Spleen (tissue), 11 donors: Measurements from ENCODE around the gene KRT7. TPM values are rescaled to one million over a fixed set of nuclear protein-coding genes. Genes with fewer than 3 reads are reported as not detected.

Experiments
- DNase-seq: peaks from one replicate; pipeline ENCODE4 v3.0.0-alpha.2; 2020
- H3K27ac ChIP-seq, 8 donors: fragments of 200-600 bp; sonication (generic) in 7 of 8; 1 replicate in 4 of 8; 2 replicates in 4 of 8; pipeline versions ENCODE4 v1.5.0 to v1.8.0; 2016 to 2021; ENCODE audit warnings: inconsistent platforms in 4 of 8, mild to moderate bottlenecking in 4 of 8, moderate library complexity in 1 of 8
- H3K27me3 ChIP-seq, 7 donors: fragments of 200-600 bp; sonication (generic) in 6 of 7; replicated peaks in 1 of 7; 1 replicate in 4 of 7; 2 replicates in 3 of 7; pipeline versions ENCODE4 v1.5.0 to v1.8.0; 2016 to 2021; ENCODE audit warnings: inconsistent platforms in 3 of 7, mild to moderate bottlenecking in 1 of 7
- H3K36me3 ChIP-seq, 6 donors: fragments of 200-600 bp; sonication (generic) in 5 of 6; 1 replicate in 4 of 6; 2 replicates in 2 of 6; pipeline versions ENCODE4 v1.5.0 to v1.8.0; 2016 to 2021; ENCODE audit warnings: inconsistent platforms in 2 of 6
- H3K4me1 ChIP-seq, 6 donors: fragments of 200-600 bp; sonication (generic) in 5 of 6; 1 replicate in 3 of 6; 2 replicates in 3 of 6; pipeline versions ENCODE4 v1.5.0 to v1.8.0; 2016 to 2021; ENCODE audit warnings: inconsistent platforms in 3 of 6
- H3K4me3 ChIP-seq, 8 donors: fragments of 200-600 bp; sonication (generic) in 7 of 8; 1 replicate in 4 of 8; 2 replicates in 4 of 8; pipeline versions ENCODE4 v1.5.0 to v1.8.0; 2016 to 2021; ENCODE audit warnings: inconsistent platforms in 4 of 8, mild to moderate bottlenecking in 4 of 8, moderate library complexity in 2 of 8
- H3K9me3 ChIP-seq, 8 donors: fragments of 200-600 bp; sonication (generic) in 7 of 8; 1 replicate in 4 of 8; 2 replicates in 4 of 8; pipeline versions ENCODE4 v1.5.0 to v1.8.0; 2016 to 2021; ENCODE audit warnings: inconsistent platforms in 4 of 8
- POLR2A ChIP-seq, 3 donors: fragments of 450-650 bp; IDR thresholded peaks; one replicate each; pipeline ENCODE4 v1.5.1; 2017; ENCODE audit warnings: antibody characterized with exemption in 3 of 3, mild to moderate bottlenecking in 1 of 3
- POLR2AphosphoS5 ChIP-seq, 3 donors: sonication (generic); formaldehyde crosslinking; IDR thresholded peaks; one replicate each; pipeline ENCODE4 v1.5.1; 2017; ENCODE audit warnings: antibody characterized with exemption in 3 of 3
- WGBS, 5 donors: extraction: QIAGEN DNeasy Blood & Tissue Kit in 3 of 5; methylation state at CpG; one replicate each; pipeline versions ENCODE4 v1.1.5 to v1.1.7; 2013 to 2018; 5-methylcytosine and 5-hydroxymethylcytosine counted together
- intact Hi-C: fragments of 100-400 bp; cut with DNase I; formaldehyde crosslinking; loops from one replicate; pipeline ENCODE4 v1.15.0; 2023; ENCODE audit warnings: low total_unique reads
- polyA plus RNA-seq, 3 donors: library from polyadenylated mRNA; stranded (reverse); fragments of 200-250 nt; gene quantifications; one replicate each; pipeline ENCODE4 v1.2.1, GENCODE V29; 2013
- total RNA-seq, 7 donors: library from RNA; depleted of rRNA in 3 of 7; stranded (reverse); fragments of >200 nt in 3 of 7; fragmentation: NEBNext Ultra II Directional in 4 of 7; extraction: Animal tissue kit (Norgen Biotek cat#: 25700) in 4 of 7; gene quantifications; one replicate each; pipeline versions ENCODE4 v1.1.0 to v1.2.1, GENCODE V29; 2016 to 2021
- TF ChIP-seq, protein P1 (sequence below), 11 experiments: fragments of 200-600 bp in 7 of 11; fragments of 450-650 bp in 4 of 11; sonication (generic) in 4 of 11; IDR thresholded peaks in 8 of 11; conservative IDR thresholded peaks in 3 of 11; 1 replicate in 7 of 11; 2 replicates in 4 of 11; pipeline versions ENCODE4 v1.4.0 to v1.8.0; 2016 to 2021; ENCODE audit warnings: antibody characterized with exemption in 11 of 11, inconsistent platforms in 4 of 11, mild to moderate bottlenecking in 1 of 11
- donor health status: healthy with polysubstance abuse.
- donor health status: DM: no; HTN: no; CAD: no; lungs with moderate emphysema.
- donor health status: DM: no; HTN: no; CAD: no.
- donor health status: Bipolar disorder and iron deficiency.
- donor health status: healthy.
- donor health status: DM: no; HTN: no; CAD: no.
- donor health status: DM: yes; HTN: yes; CAD: no.

KRT7 gene
- total and polyA plus RNA-seq, 10 donors: 0.73 to 1.9 (median 1.2) TPM; not detected in 3

DNA sequence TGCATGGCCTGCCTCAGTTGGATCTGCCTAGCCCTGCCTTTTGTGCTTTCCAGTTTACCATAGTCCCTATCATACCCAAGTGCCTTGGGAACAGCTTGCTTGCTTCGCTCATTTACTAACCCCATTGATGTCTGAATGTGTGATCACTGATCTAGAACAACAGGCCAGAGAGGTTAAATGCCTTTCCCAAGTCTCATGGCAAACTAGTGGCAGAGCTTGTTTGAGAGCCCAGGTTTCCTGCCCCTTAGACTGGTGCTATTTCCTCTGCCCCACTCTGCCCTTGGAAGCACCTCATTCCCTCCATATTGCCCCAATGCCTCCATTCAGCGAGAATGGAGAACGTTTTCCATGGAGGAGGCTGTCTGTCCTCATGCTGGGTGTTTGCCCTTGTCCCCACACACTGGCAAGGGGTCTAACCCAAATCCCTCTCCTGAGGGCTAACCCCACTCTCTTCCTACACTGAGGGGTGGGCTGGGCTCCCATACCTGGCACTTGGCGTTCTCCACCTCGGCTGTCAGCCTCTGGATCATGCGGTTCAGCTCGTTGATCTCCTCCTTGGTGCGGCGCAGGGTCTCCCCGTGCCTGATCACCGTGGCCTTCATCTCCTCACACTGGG, 19.8 kb downstream of the KRT7 start:
- DNase-seq: peak; percentile 52
- H3K27me3 ChIP-seq: peaks cover 0 to 91% (median 25%) of the 10 kb centered on the region in 7 donors
- no peak overlapping the region for H3K27ac ChIP-seq
- intact Hi-C loops: no loop called here
- TF ChIP-seq, protein P1, sequence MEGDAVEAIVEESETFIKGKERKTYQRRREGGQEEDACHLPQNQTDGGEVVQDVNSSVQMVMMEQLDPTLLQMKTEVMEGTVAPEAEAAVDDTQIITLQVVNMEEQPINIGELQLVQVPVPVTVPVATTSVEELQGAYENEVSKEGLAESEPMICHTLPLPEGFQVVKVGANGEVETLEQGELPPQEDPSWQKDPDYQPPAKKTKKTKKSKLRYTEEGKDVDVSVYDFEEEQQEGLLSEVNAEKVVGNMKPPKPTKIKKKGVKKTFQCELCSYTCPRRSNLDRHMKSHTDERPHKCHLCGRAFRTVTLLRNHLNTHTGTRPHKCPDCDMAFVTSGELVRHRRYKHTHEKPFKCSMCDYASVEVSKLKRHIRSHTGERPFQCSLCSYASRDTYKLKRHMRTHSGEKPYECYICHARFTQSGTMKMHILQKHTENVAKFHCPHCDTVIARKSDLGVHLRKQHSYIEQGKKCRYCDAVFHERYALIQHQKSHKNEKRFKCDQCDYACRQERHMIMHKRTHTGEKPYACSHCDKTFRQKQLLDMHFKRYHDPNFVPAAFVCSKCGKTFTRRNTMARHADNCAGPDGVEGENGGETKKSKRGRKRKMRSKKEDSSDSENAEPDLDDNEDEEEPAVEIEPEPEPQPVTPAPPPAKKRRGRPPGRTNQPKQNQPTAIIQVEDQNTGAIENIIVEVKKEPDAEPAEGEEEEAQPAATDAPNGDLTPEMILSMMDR (IDR thresholded peaks at IDR 0.05 in 8 of 11, conservative IDR thresholded peaks at IDR 0.05 in 3 of 11): no peak
- TF ChIP-seq POLR2A (IDR thresholded peaks at IDR 0.05) (no peak), POLR2AphosphoS5 (IDR thresholded peaks at IDR 0.05) (no peak)
- no peaks in the 10 kb centered on the region for H3K9me3 ChIP-seq
- H3K36me3 ChIP-seq: no peaks in the 10 kb centered on the region
- H3K4me3 ChIP-seq: no peak overlapping the region
- 89 to 94% (median 91%) methylated on average over 11 of the region's 11 CpGs for WGBS, 5 donors
- H3K4me1 ChIP-seq: peaks cover 0 to 5% (median 0%) of the 10 kb centered on the region in 6 donors

GRCh38 chr12:52253391-52254179, 20.5 kb downstream of the KRT7 start:
- DNase-seq: peak; percentile 51
- no peak for TF ChIP-seq POLR2AphosphoS5 (IDR thresholded peaks at IDR 0.05)
- no peak for TF ChIP-seq POLR2A (IDR thresholded peaks at IDR 0.05)
- TF ChIP-seq, protein P1 (IDR thresholded peaks at IDR 0.05 in 8 of 11, conservative IDR thresholded peaks at IDR 0.05 in 3 of 11): no peak
- Histone ChIP-seq H3K27me3 (peaks cover 0 to 91% (median 32%) of the 10 kb centered on the region in 7 donors), H3K4me3 (no peak overlapping the region), H3K4me1 (peaks cover 0 to 13% (median 5%) of the 10 kb centered on the region in 6 donors), H3K9me3 (no peaks in the 10 kb centered on the region), H3K27ac (no peak overlapping the region), H3K36me3 (no peaks in the 10 kb centered on the region)
- intact Hi-C loops: no loop called here
- 82 to 97% (median 87%) methylated on average over 13 to 14 of the region's 14 CpGs for WGBS, 5 donors

- intact Hi-C loops: no loop called here
- Histone ChIP-seq H3K4me1 (peaks cover 0 to 21% (median 11%) of the 10 kb centered on the region in 6 donors), H3K9me3 (no peaks in the 10 kb centered on the region), H3K27me3 (peaks cover 0 to 91% (median 36%) of the 10 kb centered on the region in 7 donors), H3K36me3 (no peaks in the 10 kb centered on the region), H3K27ac (no peak overlapping the region), H3K4me3 (no peak overlapping the region)
- 79 to 88% (median 87%) methylated on average over 10 of the region's 10 CpGs for WGBS, 5 donors
- DNase-seq: peak; percentile 29
- TF ChIP-seq POLR2AphosphoS5 (IDR thresholded peaks at IDR 0.05) (no peak), POLR2A (IDR thresholded peaks at IDR 0.05) (no peak)
- TF ChIP-seq, protein P1 (IDR thresholded peaks at IDR 0.05 in 8 of 11, conservative IDR thresholded peaks at IDR 0.05 in 3 of 11): no peak
Measured at GRCh38 chr12:52254180-52254964, 21.3 kb downstream of the KRT7 start.
